B cell (primary cell): ENCODE results near the gene UBE2G2. TPM values are rescaled to one million over a fixed set of nuclear protein-coding genes. Genes with fewer than 3 reads are reported as not detected.

ENCODE experiments used
- ATAC-seq: fragments of 200-7000 bp; cut with Tn5 transposase; one replicate; pipeline ENCODE4 v1.10.0; 2021; ENCODE audit warnings: low read depth, mild to moderate bottlenecking, moderate number of reproducible peaks, moderate library complexity
- CTCF ChIA-PET: fragments of 350-600 bp; sonication (Branson Sonifier 250); formaldehyde crosslinking; loops from one replicate; lab custom pipeline; 2021; ENCODE audit warnings: antibody characterized with exemption, inconsistent platforms; lab: Charles Lee
- POLR2A ChIA-PET: fragments of 350-600 bp; sonication (Branson Sonifier 250); formaldehyde crosslinking; loops from one replicate; lab custom pipeline; 2021; ENCODE audit warnings: antibody characterized with exemption; lab: Charles Lee
- DNase-seq: peaks from one replicate; pipeline ENCODE4 v3.0.0; 2013
- H2AFZ ChIP-seq: 2 replicates; pipeline ENCODE4 v1.6.1; 2012; ENCODE audit warnings: mild to moderate bottlenecking, low read depth, low read length; ENCODE audit not compliant: insufficient read depth, poor library complexity, severe bottlenecking
- H3K27ac ChIP-seq, 2 donors: 1 replicate in 1 of 2; 2 replicates in 1 of 2; pipeline ENCODE4 v1.5.1; 2012 to 2013; ENCODE audit warnings: low read length in 2 of 2, mild to moderate bottlenecking in 2 of 2, moderate library complexity in 1 of 2
- H3K27me3 ChIP-seq, 4 experiments: fragments of 200-600 bp in 1 of 4; sonication (generic) in 1 of 4; replicated peaks in 1 of 4; 1 replicate in 2 of 4; 2 replicates in 2 of 4; pipeline versions ENCODE4 v1.6.1 to v1.7.0; 2013 to 2016; ENCODE audit warnings: low read length in 3 of 4, mild to moderate bottlenecking in 2 of 4, mixed read lengths in 1 of 4, moderate library complexity in 1 of 4; ENCODE audit not compliant: insufficient read depth in 4 of 4, control insufficient read depth in 3 of 4; ENCODE audit errors: control extremely low read depth in 1 of 4
- H3K36me3 ChIP-seq, 2 experiments: replicated peaks in 1 of 2; 1 replicate in 1 of 2; 2 replicates in 1 of 2; pipeline versions ENCODE4 v1.6.1 to v1.7.1; 2013; ENCODE audit warnings: low read length in 1 of 2; ENCODE audit not compliant: insufficient read depth in 2 of 2, control insufficient read depth in 1 of 2; ENCODE audit errors: control extremely low read depth in 1 of 2, extremely low read depth in 1 of 2
- H3K4me1 ChIP-seq, 2 donors: fragments of 200-600 bp in 1 of 2; sonication (generic) in 1 of 2; 1 replicate in 1 of 2; 2 replicates in 1 of 2; pipeline versions ENCODE4 v1.5.1 to v1.6.1; 2013 to 2017; ENCODE audit warnings: low read length in 2 of 2; ENCODE audit not compliant: control insufficient read depth in 2 of 2, insufficient read depth in 2 of 2
- H3K4me2 ChIP-seq: replicated peaks from 2 replicates; pipeline ENCODE3; 2012; ENCODE audit warnings: mild to moderate bottlenecking, low read depth, low read length; ENCODE audit not compliant: poor library complexity, severe bottlenecking
- H3K4me3 ChIP-seq, 5 experiments: fragments of 200-600 bp in 1 of 5; sonication (generic) in 1 of 5; 1 replicate in 3 of 5; 2 replicates in 2 of 5; pipeline versions ENCODE4 v1.5.1 to v1.7.0; 2011 to 2016; ENCODE audit warnings: low read length in 4 of 5, mild to moderate bottlenecking in 4 of 5, low read depth in 2 of 5, control low read depth in 1 of 5, moderate library complexity in 1 of 5; ENCODE audit not compliant: insufficient read depth in 1 of 5; ENCODE audit errors: control extremely low read depth in 1 of 5, extremely low read depth in 1 of 5
- H3K79me2 ChIP-seq: fragments of 200-600 bp; sonication (generic); one replicate; pipeline ENCODE4 v1.6.0; 2016; ENCODE audit warnings: low read length; ENCODE audit not compliant: control insufficient read depth, insufficient read depth
- H3K9ac ChIP-seq: fragments of 200-600 bp; sonication (generic); 2 replicates; pipeline ENCODE4 v1.6.1; 2017; ENCODE audit warnings: mild to moderate bottlenecking, low read length, moderate library complexity
- H3K9me3 ChIP-seq, 3 donors: one replicate each; pipeline versions ENCODE4 v1.6.1 to v1.7.1; 2013; ENCODE audit warnings: low read length in 2 of 3; ENCODE audit not compliant: control insufficient read depth in 2 of 3, insufficient read depth in 1 of 3; ENCODE audit errors: control extremely low read depth in 1 of 3
- H4K20me1 ChIP-seq: 2 replicates; pipeline ENCODE4 v1.6.0; 2012; ENCODE audit warnings: mild to moderate bottlenecking, low read length; ENCODE audit not compliant: insufficient read depth, control insufficient read depth, poor library complexity, severe bottlenecking
- H3K27ac Mint-ChIP-seq: one replicate; pipeline ENCODE4 v1.8.0; 2021; ENCODE audit warnings: mixed read lengths
- H3K27me3 Mint-ChIP-seq: one replicate; pipeline ENCODE4 v1.8.0; 2021; ENCODE audit warnings: mixed read lengths
- H3K4me1 Mint-ChIP-seq: one replicate; pipeline ENCODE4 v1.8.0; 2021; ENCODE audit warnings: mixed read lengths
- H3K4me3 Mint-ChIP-seq: one replicate; pipeline ENCODE4 v1.8.0; 2021; ENCODE audit warnings: mixed read lengths
- H3K9me3 Mint-ChIP-seq: one replicate; pipeline ENCODE4 v1.8.0; 2022; ENCODE audit warnings: mixed read lengths; ENCODE audit not compliant: insufficient read depth
- EZH2 ChIP-seq: IDR thresholded peaks from 2 replicates; pipeline ENCODE4 v1.6.1; 2012; ENCODE audit warnings: borderline replicate concordance, low read depth, mild to moderate bottlenecking, moderate library complexity, low read length; ENCODE audit not compliant: insufficient read depth, poor library complexity, severe bottlenecking
- WGBS: methylation state at CpG from one replicate; pipeline ENCODE4 v1.1.5; 2013; ENCODE audit warnings: missing lambda C conversion rate; ENCODE audit not compliant: insufficient coverage; 5-methylcytosine and 5-hydroxymethylcytosine counted together
- intact Hi-C: fragments of 100-400 bp; cut with micrococcal nuclease; formaldehyde crosslinking; loops from one replicate; pipeline ENCODE4 v1.10.0; 2022
- polyA plus RNA-seq: library from polyadenylated mRNA; depleted of rRNA; stranded (reverse); fragments of >200 nt; gene quantifications from 2 replicates; pipeline ENCODE4 v1.2.3, GENCODE V29; 2012
- total RNA-seq, 2 donors: library from RNA; stranded (reverse); fragments of 120-200 nt in 1 of 2; gene quantifications; 1 replicate in 1 of 2; 2 replicates in 1 of 2; pipeline versions ENCODE4 v1.2.3 to v1.2.4, GENCODE V29; 2013 to 2022
- TF ChIP-seq, protein P1 (sequence below): fragments of 200-600 bp; IDR thresholded peaks from one replicate; pipeline ENCODE4 v1.8.0; 2022; ENCODE audit warnings: antibody characterized with exemption, mild to moderate bottlenecking

Gene UBE2G2
- total and polyA plus RNA-seq, 2 donors (not counting 1 experiment from before 2014, with no cell fraction given), result 96.4 to 109 TPM

DNA sequence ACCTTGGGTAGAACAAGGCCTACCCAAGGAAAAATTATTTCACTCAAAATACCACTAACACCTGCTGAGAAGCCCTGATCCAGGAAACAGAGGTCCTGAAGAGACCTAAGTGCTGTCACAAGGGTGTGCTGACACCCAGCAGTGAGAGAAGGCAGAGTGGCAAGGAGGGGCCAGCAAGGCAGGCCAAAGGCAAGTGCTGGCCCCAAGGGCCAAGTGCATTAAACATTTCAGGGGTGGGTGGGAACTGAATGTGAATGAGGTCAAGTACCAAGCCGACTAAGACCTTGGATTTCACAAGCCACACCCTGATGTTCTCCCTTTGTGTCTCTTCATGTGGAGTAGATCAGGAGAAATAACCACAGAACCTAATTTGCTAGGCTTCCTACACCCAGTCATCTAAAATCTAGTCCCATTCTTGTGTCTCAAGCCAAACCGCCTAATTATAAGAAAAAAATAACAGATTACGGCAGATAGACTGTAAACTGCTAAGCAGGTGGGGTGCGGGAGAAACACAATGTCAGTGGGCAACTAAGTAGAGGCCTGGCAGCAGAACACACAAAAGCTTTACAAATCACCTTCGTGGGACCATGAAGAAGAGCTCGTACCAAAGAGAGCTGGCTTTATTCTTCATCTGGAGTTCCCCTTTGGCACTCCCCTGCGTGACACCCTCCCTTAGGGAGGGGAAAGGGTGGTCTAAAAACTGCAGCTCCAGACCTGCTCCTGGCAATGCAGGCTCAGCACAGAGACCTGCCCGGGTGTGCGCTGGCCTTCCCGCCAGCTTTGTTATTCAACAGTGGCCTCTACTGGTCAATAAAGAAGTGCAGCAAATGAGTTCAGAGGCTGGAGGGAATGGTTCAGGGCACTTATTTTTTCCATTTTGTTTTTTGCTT is 8.7 kb downstream of the UBE2G2 start:
- ATAC-seq (peak; percentile 78), DNase-seq (peak; percentile 72)
- H3K27me3 ChIP-seq, result no peaks in the 10 kb centered on the region
- no peak overlapping the region for H3K4me3 Mint-ChIP-seq
- H3K27me3 Mint-ChIP-seq, result no peaks in the 10 kb centered on the region
- no peak overlapping the region for H2AFZ ChIP-seq
- no peaks in the 10 kb centered on the region for H3K9me3 Mint-ChIP-seq
- H3K4me3 ChIP-seq, result no peak overlapping the region
- no peak overlapping the region for H3K9ac ChIP-seq
- ChIA-PET POLR2A (interaction anchor here (0.6 kb wide), 1 partner anchor 985 kb away, joined by 5 read pairs; no protein-coding TSS in a partner anchor), CTCF (interaction anchor here (0.7 to 2.4 kb wide), 31 partner anchors 9 to 988 kb away, joined by 3 to 37 read pairs (median 4); partner anchors contain the start of genes PTTG1IP and UBE2G2)
- intact Hi-C loops, result loop anchor here (1.0 kb wide), 2 partner anchors 38 to 283 kb away; no protein-coding TSS in a partner anchor
- H3K4me1 Mint-ChIP-seq, result peaks cover 37% of the 10 kb centered on the region
- peaks cover 0 to 38% of the 10 kb centered on the region in 2 experiments for H3K36me3 ChIP-seq
- no peaks in the 10 kb centered on the region for H3K9me3 ChIP-seq
- TF ChIP-seq, protein P1, sequence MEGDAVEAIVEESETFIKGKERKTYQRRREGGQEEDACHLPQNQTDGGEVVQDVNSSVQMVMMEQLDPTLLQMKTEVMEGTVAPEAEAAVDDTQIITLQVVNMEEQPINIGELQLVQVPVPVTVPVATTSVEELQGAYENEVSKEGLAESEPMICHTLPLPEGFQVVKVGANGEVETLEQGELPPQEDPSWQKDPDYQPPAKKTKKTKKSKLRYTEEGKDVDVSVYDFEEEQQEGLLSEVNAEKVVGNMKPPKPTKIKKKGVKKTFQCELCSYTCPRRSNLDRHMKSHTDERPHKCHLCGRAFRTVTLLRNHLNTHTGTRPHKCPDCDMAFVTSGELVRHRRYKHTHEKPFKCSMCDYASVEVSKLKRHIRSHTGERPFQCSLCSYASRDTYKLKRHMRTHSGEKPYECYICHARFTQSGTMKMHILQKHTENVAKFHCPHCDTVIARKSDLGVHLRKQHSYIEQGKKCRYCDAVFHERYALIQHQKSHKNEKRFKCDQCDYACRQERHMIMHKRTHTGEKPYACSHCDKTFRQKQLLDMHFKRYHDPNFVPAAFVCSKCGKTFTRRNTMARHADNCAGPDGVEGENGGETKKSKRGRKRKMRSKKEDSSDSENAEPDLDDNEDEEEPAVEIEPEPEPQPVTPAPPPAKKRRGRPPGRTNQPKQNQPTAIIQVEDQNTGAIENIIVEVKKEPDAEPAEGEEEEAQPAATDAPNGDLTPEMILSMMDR, result peak; percentile 88
- TF ChIP-seq EZH2, result no peak
- WGBS, result 20% methylated on average over 5 of the region's 10 CpGs
- no peak overlapping the region for H3K27ac Mint-ChIP-seq
- H4K20me1 ChIP-seq, result peaks cover 81% of the 10 kb centered on the region
- no peak overlapping the region for H3K27ac ChIP-seq
- H3K4me2 ChIP-seq, result peak overlapping the region; percentile 4
- peaks cover 22 to 32% of the 10 kb centered on the region in 2 donors for H3K4me1 ChIP-seq
- peaks cover 83% of the 10 kb centered on the region for H3K79me2 ChIP-seq

GRCh38 chr21:44791993-44792392 is 9.6 kb downstream of the UBE2G2 start:
- H3K4me1 ChIP-seq, result peaks cover 22 to 32% of the 10 kb centered on the region in 2 donors
- H3K36me3 ChIP-seq, result peaks cover 0 to 36% of the 10 kb centered on the region in 2 experiments
- H3K9me3 ChIP-seq, result no peaks in the 10 kb centered on the region
- peaks cover 38% of the 10 kb centered on the region for H3K4me1 Mint-ChIP-seq
- H3K79me2 ChIP-seq, result peaks cover 86% of the 10 kb centered on the region
- H3K4me2 ChIP-seq, result no peak overlapping the region
- no peak overlapping the region for H3K9ac ChIP-seq
- DNase-seq (no peak), ATAC-seq (no peak)
- H3K4me3 Mint-ChIP-seq, result no peak overlapping the region
- H4K20me1 ChIP-seq, result peaks cover 84% of the 10 kb centered on the region
- TF ChIP-seq, protein P1, result no peak
- TF ChIP-seq EZH2, result no peak
- H3K27me3 ChIP-seq, result no peaks in the 10 kb centered on the region
- H3K4me3 ChIP-seq, result no peak overlapping the region
- no peak overlapping the region for H2AFZ ChIP-seq
- H3K27me3 Mint-ChIP-seq, result no peaks in the 10 kb centered on the region
- ChIA-PET POLR2A (no interaction called here), CTCF (interaction anchor here (0.9 kb wide), 1 partner anchor 8 kb away, joined by 4 read pairs; no protein-coding TSS in a partner anchor)
- H3K27ac ChIP-seq, result no peak overlapping the region
- no peaks in the 10 kb centered on the region for H3K9me3 Mint-ChIP-seq
- 100% methylated on average over 4 of the region's 5 CpGs for WGBS
- intact Hi-C loops, result no loop called here
- H3K27ac Mint-ChIP-seq, result no peak overlapping the region
